SK-N-SH (cell line): ENCODE data around the gene APPL2.

ENCODE experiments used
- CHD2 ChIP-seq: fragments of 150-350 bp; IDR thresholded peaks from 2 replicates; pipeline ENCODE4 v1.6.1; 2018; ENCODE audit warnings: low read length; ENCODE audit not compliant: partially characterized antibody
- CTCF ChIP-seq: fragments of 200-600 bp; sonication (generic); IDR thresholded peaks from 2 replicates; pipeline ENCODE4 v1.6.1; 2017; ENCODE audit warnings: antibody characterized with exemption, mild to moderate bottlenecking, moderate library complexity
- EP300 ChIP-seq, 2 experiments: IDR thresholded peaks; 2 replicates each; pipeline versions ENCODE4 v1.4.0 to v1.6.1; 2012; ENCODE audit warnings: borderline replicate concordance in 1 of 2, low read depth in 1 of 2, low read length in 1 of 2
- GABPA ChIP-seq: IDR thresholded peaks from 2 replicates; pipeline ENCODE4 v1.4.0; 2012; ENCODE audit warnings: low read depth, mild to moderate bottlenecking
- IRF3 ChIP-seq: fragments of 150-350 bp; IDR thresholded peaks from 2 replicates; pipeline ENCODE4 v1.6.1; 2016; ENCODE audit warnings: mild to moderate bottlenecking, low read depth, low read length
- POLR2AphosphoS5 ChIP-seq: IDR thresholded peaks from 2 replicates; pipeline ENCODE4 v1.6.1; 2012; ENCODE audit warnings: low read depth, low read length
- RFX5 ChIP-seq: IDR thresholded peaks from 2 replicates; pipeline ENCODE4 v1.6.1; 2012; ENCODE audit warnings: mild to moderate bottlenecking, improper control_type of control experiment, low read length
- SMC3 ChIP-seq: IDR thresholded peaks from 2 replicates; pipeline ENCODE4 v1.6.1; 2012; ENCODE audit warnings: low read depth, low read length, improper control_type of control experiment
- TF ChIP-seq, protein P1 (sequence below): fragments of 150-350 bp; IDR thresholded peaks from 2 replicates; pipeline ENCODE4 v1.6.1; 2017; ENCODE audit warnings: antibody characterized with exemption, low read length, low read depth, borderline replicate concordance

DNA sequence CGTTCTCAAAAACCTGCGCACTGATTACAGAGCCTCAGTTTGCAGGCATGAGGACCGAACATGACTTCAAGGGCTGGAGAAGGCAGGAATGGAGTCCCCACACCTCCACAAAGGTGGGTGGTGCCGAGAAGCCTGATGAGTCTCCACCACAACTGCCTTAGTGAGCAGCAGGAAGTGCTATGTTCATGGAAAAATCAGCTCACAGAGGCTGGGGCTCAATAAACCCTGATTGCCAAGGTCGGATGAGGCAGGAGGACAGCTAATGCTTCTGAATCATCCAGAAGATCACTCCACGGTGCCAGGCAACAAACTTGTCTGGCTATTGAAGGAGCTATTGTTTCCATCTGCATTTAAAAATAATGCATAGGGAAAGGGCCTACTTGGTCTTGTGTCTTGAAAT is 31.1 kb downstream of the APPL2 start:
- TF ChIP-seq CTCF (no peak), GABPA (no peak), CHD2 (no peak), RFX5 (no peak), POLR2AphosphoS5 (no peak), IRF3 (no peak), SMC3 (no peak), EP300 (IDR thresholded peaks at IDR 0.05; ENCODE audit: borderline replicate concordance in 1 of 2, low read depth in 1 of 2, low read length in 1 of 2) (no peak; a peak in 1 of 4 replicates)
- TF ChIP-seq, protein P1, sequence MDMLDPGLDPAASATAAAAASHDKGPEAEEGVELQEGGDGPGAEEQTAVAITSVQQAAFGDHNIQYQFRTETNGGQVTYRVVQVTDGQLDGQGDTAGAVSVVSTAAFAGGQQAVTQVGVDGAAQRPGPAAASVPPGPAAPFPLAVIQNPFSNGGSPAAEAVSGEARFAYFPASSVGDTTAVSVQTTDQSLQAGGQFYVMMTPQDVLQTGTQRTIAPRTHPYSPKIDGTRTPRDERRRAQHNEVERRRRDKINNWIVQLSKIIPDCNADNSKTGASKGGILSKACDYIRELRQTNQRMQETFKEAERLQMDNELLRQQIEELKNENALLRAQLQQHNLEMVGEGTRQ, result no peak
